H1 (cell line): ENCODE measurements around the gene PLIN4. TPM values are rescaled to one million over a fixed set of nuclear protein-coding genes. Genes with fewer than 3 reads are reported as not detected.

Source experiments
- CBX5 ChIP-seq: fragments of 300-800, 300-1000 bp; sonication (generic); IDR thresholded peaks from 2 replicates; pipeline ENCODE4 v1.7.1; 2016; ENCODE audit warnings: antibody characterized with exemption, low read length, low read depth
- CEBPB ChIP-seq: IDR thresholded peaks from 2 replicates; pipeline ENCODE4 v1.6.1; 2012; ENCODE audit warnings: low read depth, low read length
- EZH2 ChIP-seq: fragments of 200-600 bp; sonication (generic); IDR thresholded peaks from 2 replicates; pipeline ENCODE4 v1.7.1; 2012; ENCODE audit warnings: low read depth, mild to moderate bottlenecking, moderate library complexity, low read length, inconsistent platforms; ENCODE audit not compliant: severe bottlenecking
- FOSL1 ChIP-seq: IDR thresholded peaks from 2 replicates; pipeline ENCODE4 v1.6.1; 2011; ENCODE audit warnings: mild to moderate bottlenecking, low read depth, low read length, moderate library complexity; ENCODE audit not compliant: insufficient read depth
- HDAC6 ChIP-seq: IDR thresholded peaks from one replicate; pipeline ENCODE4 v1.7.1; 2012; ENCODE audit warnings: low read depth, mild to moderate bottlenecking, inconsistent platforms, low read length, moderate library complexity
- POU5F1 ChIP-seq: IDR thresholded peaks from 2 replicates; pipeline ENCODE4 v1.6.1; 2011; ENCODE audit warnings: low read depth, mild to moderate bottlenecking, low read length, moderate library complexity
- RFX5 ChIP-seq: IDR thresholded peaks from 2 replicates; pipeline ENCODE4 v1.6.1; 2011; ENCODE audit warnings: low read depth, low read length, improper control_type of control experiment, borderline replicate concordance
- RXRA ChIP-seq: IDR thresholded peaks from 2 replicates; pipeline ENCODE4 v1.6.1; 2011; ENCODE audit warnings: low read depth, mild to moderate bottlenecking, low read length, moderate library complexity; ENCODE audit not compliant: insufficient read depth
- polyA plus RNA-seq, 7 experiments: library from polyadenylated mRNA; depleted of rRNA in 3 of 7; stranded (reverse) in 5 of 7; unstranded in 2 of 7; fragments of >200 nt in 5 of 7; fragments of 200-250 nt in 2 of 7; gene quantifications; 1 replicate in 5 of 7; 2 replicates in 1 of 7; 4 replicates in 1 of 7; pipeline versions ENCODE4 v1.2.1 to v1.2.3, GENCODE V29; 2011 to 2013; ENCODE audit warnings: missing spikeins in 2 of 7, mixed read lengths in 2 of 7
- total RNA-seq: library from RNA; stranded (reverse); fragmentation: NEBNext Ultra II Directional; extraction: Animal tissue kit (Norgen Biotek cat#: 25700); gene quantifications from 2 replicates; pipeline ENCODE4 v1.2.1, GENCODE V29; 2021
- TF ChIP-seq, protein P1 (sequence below): IDR thresholded peaks from 2 replicates; pipeline ENCODE4 v1.6.1; 2012; ENCODE audit warnings: inconsistent platforms

Gene PLIN4
- total and polyA plus RNA-seq, 2 of the 8 experiments (the other 6 are each of a cell fraction or from before 2014, with no cell fraction given): 0.35 to 0.45 TPM

- TF ChIP-seq, protein P1, sequence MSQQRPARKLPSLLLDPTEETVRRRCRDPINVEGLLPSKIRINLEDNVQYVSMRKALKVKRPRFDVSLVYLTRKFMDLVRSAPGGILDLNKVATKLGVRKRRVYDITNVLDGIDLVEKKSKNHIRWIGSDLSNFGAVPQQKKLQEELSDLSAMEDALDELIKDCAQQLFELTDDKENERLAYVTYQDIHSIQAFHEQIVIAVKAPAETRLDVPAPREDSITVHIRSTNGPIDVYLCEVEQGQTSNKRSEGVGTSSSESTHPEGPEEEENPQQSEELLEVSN: no peak
- no peak for TF ChIP-seq POU5F1
- no peak for TF ChIP-seq RXRA
- no peak for TF ChIP-seq HDAC6
- TF ChIP-seq FOSL1: no peak
- TF ChIP-seq EZH2: no peak
- no peak for TF ChIP-seq CBX5
- TF ChIP-seq CEBPB: no peak
- TF ChIP-seq RFX5: no peak
Measured at GRCh38 chr19:4556597-4557127, 38.4 kb upstream of the PLIN4 start (continued).
